WI38 (cell line): ENCODE data around the gene TBPL2.
A peak's percentile ranks its signal among the peaks of the same experiment; 100 is the strongest.
"Not testable (repeated sequence)": the region's sequence is repeated elsewhere in the genome, so short reads cannot be mapped to it uniquely, and the experiment has no call there.

Source experiments
- H3K4me3 ChIP-seq: 2 replicates; pipeline ENCODE4 v1.5.1; 2011; ENCODE audit warnings: low read depth, mild to moderate bottlenecking, control low read depth, low read length
- CTCF ChIP-seq: IDR thresholded peaks from 2 replicates; pipeline ENCODE4 v1.5.1; 2012; ENCODE audit warnings: low read depth, mild to moderate bottlenecking, control low read depth, low read length

Gene TBPL2

GRCh38 chr14:55430024-55430690 lies 10.3 kb downstream of the TBPL2 start:
- TF ChIP-seq CTCF, result peak; percentile 37; the same call in 1 of the 2 replicates

GRCh38 chr14:55427439-55427838 lies 13.0 kb downstream of the TBPL2 start:
- no peak for TF ChIP-seq CTCF
- no peak overlapping the region for H3K4me3 ChIP-seq

More at GRCh38 chr14:55430024-55430690, 10.3 kb downstream of the TBPL2 start:
- H3K4me3 ChIP-seq, result no peak overlapping the region

GRCh38 chr14:55426891-55427290 lies 13.5 kb downstream of the TBPL2 start:
- no peak for TF ChIP-seq CTCF

GRCh38 chr14:55425091-55425490 lies 15.3 kb downstream of the TBPL2 start:
- TF ChIP-seq CTCF, result 0 out of 2 replicates have a peak, but pooled peaks have one; percentile 17
- no peak overlapping the region for H3K4me3 ChIP-seq

More at GRCh38 chr14:55426891-55427290, 13.5 kb downstream of the TBPL2 start:
- H3K4me3 ChIP-seq, result no peak overlapping the region

- TF ChIP-seq CTCF, result no peak
- no peak overlapping the region for H3K4me3 ChIP-seq
Measured at GRCh38 chr14:55423969-55424368, 16.4 kb downstream of the TBPL2 start.

GRCh38 chr14:55422338-55422737 lies 18.1 kb downstream of the TBPL2 start:
- not testable (repeated sequence) for H3K4me3 ChIP-seq

- no peak overlapping the region for H3K4me3 ChIP-seq
- TF ChIP-seq CTCF, result no peak
Measured at GRCh38 chr14:55419663-55420062, 20.8 kb downstream of the TBPL2 start.

- no peak for TF ChIP-seq CTCF
- H3K4me3 ChIP-seq, result no peak overlapping the region
Measured at GRCh38 chr14:55418411-55418810, 22.0 kb downstream of the TBPL2 start.
